ENCODE data around the gene PCBP3. TPM values are rescaled to one million over a fixed set of nuclear protein-coding genes. Genes with fewer than 3 reads are reported as not detected.

PCBP3 gene
- total RNA-seq, 4 donors from 2014 or later: 0.77 to 8.6 (median 3.2) TPM; not detected in 1

GRCh38 chr21:45740491-45741357 is 97.2 kb downstream of the PCBP3 start:
- intact Hi-C loops (cut with DNase I; ENCODE audit: low total_unique reads): no loop called here
- H3K36me3 ChIP-seq: no peaks in the 10 kb centered on the region
- TF ChIP-seq, protein P1, sequence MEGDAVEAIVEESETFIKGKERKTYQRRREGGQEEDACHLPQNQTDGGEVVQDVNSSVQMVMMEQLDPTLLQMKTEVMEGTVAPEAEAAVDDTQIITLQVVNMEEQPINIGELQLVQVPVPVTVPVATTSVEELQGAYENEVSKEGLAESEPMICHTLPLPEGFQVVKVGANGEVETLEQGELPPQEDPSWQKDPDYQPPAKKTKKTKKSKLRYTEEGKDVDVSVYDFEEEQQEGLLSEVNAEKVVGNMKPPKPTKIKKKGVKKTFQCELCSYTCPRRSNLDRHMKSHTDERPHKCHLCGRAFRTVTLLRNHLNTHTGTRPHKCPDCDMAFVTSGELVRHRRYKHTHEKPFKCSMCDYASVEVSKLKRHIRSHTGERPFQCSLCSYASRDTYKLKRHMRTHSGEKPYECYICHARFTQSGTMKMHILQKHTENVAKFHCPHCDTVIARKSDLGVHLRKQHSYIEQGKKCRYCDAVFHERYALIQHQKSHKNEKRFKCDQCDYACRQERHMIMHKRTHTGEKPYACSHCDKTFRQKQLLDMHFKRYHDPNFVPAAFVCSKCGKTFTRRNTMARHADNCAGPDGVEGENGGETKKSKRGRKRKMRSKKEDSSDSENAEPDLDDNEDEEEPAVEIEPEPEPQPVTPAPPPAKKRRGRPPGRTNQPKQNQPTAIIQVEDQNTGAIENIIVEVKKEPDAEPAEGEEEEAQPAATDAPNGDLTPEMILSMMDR (IDR thresholded peaks at IDR 0.05): no peak

DNA sequence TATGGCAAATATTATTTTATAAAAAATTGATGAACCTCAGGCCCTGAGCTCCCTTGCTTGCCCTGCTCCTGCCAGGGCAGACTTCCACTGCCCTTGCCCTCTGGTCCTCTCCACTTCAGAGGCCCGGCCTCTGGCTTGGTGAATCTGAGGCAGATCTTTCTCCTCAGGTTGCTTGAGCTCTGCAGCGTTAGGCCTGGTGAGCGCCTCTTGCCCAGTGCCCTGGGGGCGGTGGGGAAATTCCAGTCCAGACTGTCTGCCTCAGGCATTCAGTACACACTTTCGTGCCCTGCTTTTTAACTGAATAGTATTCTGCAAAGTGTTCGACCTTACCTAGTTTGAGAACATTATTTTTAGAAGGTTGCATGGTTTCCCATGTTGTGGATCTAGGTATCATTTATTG is 98.2 kb downstream of the PCBP3 start:
- DNase-seq: no peak
- H3K27me3 ChIP-seq: no peaks in the 10 kb centered on the region
- H3K27ac ChIP-seq: no peak overlapping the region
- H3K9me3 ChIP-seq: no peaks in the 10 kb centered on the region
- H3K4me1 ChIP-seq: no peaks in the 10 kb centered on the region
- no peak overlapping the region for H3K4me3 ChIP-seq
- intact Hi-C loops (cut with DNase I; ENCODE audit: low total_unique reads): no loop called here
- H3K36me3 ChIP-seq: no peaks in the 10 kb centered on the region
- TF ChIP-seq, protein P1 (IDR thresholded peaks at IDR 0.05): no peak
- no peak for TF ChIP-seq POLR2A (IDR thresholded peaks at IDR 0.05)

More at GRCh38 chr21:45740491-45741357, 97.2 kb downstream of the PCBP3 start:
- DNase-seq: no peak
- Histone ChIP-seq H3K27ac (no peak overlapping the region), H3K9me3 (no peaks in the 10 kb centered on the region), H3K27me3 (no peaks in the 10 kb centered on the region), H3K4me3 (no peak overlapping the region), H3K4me1 (no peaks in the 10 kb centered on the region)

- Histone ChIP-seq H3K4me1 (no peaks in the 10 kb centered on the region), H3K4me3 (no peak overlapping the region), H3K27me3 (no peaks in the 10 kb centered on the region), H3K27ac (no peak overlapping the region), H3K36me3 (no peaks in the 10 kb centered on the region), H3K9me3 (no peaks in the 10 kb centered on the region)
- no peak for DNase-seq
- intact Hi-C loops (cut with DNase I; ENCODE audit: low total_unique reads): no loop called here
- no peak for TF ChIP-seq POLR2A (IDR thresholded peaks at IDR 0.05)
- TF ChIP-seq, protein P1 (IDR thresholded peaks at IDR 0.05): no peak
Measured at GRCh38 chr21:45742247-45742646, 98.7 kb downstream of the PCBP3 start.

GRCh38 chr21:45745256-45745655 is 101.7 kb downstream of the PCBP3 start:
- no peaks in the 10 kb centered on the region for H3K9me3 ChIP-seq
- intact Hi-C loops (cut with DNase I; ENCODE audit: low total_unique reads): no loop called here
- H3K36me3 ChIP-seq: no peaks in the 10 kb centered on the region
- TF ChIP-seq POLR2A (IDR thresholded peaks at IDR 0.05): no peak
- TF ChIP-seq, protein P1 (IDR thresholded peaks at IDR 0.05): no peak
- no peak overlapping the region for H3K4me3 ChIP-seq
- H3K27me3 ChIP-seq: no peaks in the 10 kb centered on the region
- no peaks in the 10 kb centered on the region for H3K4me1 ChIP-seq
- DNase-seq: no peak
- no peak overlapping the region for H3K27ac ChIP-seq

DNA sequence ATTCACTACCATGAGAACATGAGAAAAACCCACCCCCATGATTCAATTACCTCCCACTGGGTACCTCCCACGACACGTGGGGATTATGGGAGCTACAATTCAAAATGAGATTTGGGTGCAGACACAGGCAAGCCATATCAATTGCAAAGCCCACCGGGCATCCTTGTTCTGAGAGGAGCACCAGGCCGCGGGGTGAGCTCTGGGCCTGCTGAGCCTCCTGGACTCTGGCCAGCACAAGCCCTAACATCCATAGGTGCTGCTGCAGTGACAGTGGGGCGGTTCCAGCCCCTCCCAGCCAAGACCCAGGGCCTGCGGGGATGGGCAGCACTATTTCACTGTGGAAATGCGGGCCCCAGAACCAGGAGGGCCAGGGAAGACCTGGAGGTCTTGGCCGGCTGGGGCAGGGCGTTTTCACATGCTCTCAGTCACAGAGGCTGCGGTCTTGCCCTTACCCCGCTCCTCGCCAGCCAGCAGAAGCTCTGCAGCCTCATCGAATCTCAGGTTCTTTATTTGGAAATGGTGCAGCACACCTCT is 103.8 kb downstream of the PCBP3 start:
- TF ChIP-seq POLR2A (IDR thresholded peaks at IDR 0.05): no peak
- TF ChIP-seq, protein P1 (IDR thresholded peaks at IDR 0.05): no peak
- intact Hi-C loops (cut with DNase I; ENCODE audit: low total_unique reads): no loop called here
- no peak for DNase-seq
- Histone ChIP-seq H3K4me3 (no peak overlapping the region), H3K4me1 (no peaks in the 10 kb centered on the region), H3K27ac (no peak overlapping the region), H3K9me3 (no peaks in the 10 kb centered on the region), H3K27me3 (no peaks in the 10 kb centered on the region), H3K36me3 (no peaks in the 10 kb centered on the region)
